Measurements from ENCODE around the gene COX6B1. TPM values are rescaled to one million over a fixed set of nuclear protein-coding genes. Genes with fewer than 3 reads are reported as not detected.

Gene COX6B1
- total and polyA plus RNA-seq, 11 donors = 944 to 4,659 (median 1,351) TPM

DNA sequence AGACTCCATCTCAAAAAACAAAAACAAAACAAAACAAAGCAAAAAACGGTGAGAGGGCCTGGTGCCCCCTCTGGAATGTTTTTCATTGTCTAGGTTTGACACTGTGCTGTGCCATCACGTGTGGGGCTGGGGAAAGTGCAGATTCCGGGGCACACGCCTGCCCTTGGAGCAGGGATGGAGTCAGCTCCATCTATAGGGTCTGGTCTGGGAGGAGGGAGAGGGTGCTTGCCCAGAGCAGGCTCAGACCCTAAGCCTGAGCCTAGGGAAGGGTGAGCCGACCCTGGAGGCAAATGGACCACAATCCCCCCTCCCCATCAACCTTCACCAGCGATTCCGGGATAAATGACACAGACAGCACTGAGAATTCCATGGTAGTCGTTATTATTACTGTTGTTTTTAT, 45.3 kb downstream of the COX6B1 start:
- 13 to 15% (median 14%) methylated on average over 8 of the region's 8 CpGs for WGBS, 4 donors
- TF ChIP-seq, protein P1, sequence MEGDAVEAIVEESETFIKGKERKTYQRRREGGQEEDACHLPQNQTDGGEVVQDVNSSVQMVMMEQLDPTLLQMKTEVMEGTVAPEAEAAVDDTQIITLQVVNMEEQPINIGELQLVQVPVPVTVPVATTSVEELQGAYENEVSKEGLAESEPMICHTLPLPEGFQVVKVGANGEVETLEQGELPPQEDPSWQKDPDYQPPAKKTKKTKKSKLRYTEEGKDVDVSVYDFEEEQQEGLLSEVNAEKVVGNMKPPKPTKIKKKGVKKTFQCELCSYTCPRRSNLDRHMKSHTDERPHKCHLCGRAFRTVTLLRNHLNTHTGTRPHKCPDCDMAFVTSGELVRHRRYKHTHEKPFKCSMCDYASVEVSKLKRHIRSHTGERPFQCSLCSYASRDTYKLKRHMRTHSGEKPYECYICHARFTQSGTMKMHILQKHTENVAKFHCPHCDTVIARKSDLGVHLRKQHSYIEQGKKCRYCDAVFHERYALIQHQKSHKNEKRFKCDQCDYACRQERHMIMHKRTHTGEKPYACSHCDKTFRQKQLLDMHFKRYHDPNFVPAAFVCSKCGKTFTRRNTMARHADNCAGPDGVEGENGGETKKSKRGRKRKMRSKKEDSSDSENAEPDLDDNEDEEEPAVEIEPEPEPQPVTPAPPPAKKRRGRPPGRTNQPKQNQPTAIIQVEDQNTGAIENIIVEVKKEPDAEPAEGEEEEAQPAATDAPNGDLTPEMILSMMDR (IDR thresholded peaks at IDR 0.05) = no peak
- no peak for TF ChIP-seq POLR2A (IDR thresholded peaks at IDR 0.05)
- Histone ChIP-seq H3K27me3 (no peaks in the 10 kb centered on the region), H3K4me1 (peaks cover 0 to 4% (median 0%) of the 10 kb centered on the region in 12 donors), H3K9me3 (no peaks in the 10 kb centered on the region), H3K27ac (no peak overlapping the region), H3K36me3 (no peaks in the 10 kb centered on the region), H3K4me3 (no peak overlapping the region)
- intact Hi-C loops (cut with DNase I) = loop anchor here in 8 of 10 donors (1.0 to 10.0 kb wide), 9 partner anchors 23 to 244 kb away; partner anchors contain the start of gene LRFN3 (in 2 of the 8)
- DNase-seq = no peak
- peak in 1 of 4 donors; percentile 6 for ATAC-seq

DNA sequence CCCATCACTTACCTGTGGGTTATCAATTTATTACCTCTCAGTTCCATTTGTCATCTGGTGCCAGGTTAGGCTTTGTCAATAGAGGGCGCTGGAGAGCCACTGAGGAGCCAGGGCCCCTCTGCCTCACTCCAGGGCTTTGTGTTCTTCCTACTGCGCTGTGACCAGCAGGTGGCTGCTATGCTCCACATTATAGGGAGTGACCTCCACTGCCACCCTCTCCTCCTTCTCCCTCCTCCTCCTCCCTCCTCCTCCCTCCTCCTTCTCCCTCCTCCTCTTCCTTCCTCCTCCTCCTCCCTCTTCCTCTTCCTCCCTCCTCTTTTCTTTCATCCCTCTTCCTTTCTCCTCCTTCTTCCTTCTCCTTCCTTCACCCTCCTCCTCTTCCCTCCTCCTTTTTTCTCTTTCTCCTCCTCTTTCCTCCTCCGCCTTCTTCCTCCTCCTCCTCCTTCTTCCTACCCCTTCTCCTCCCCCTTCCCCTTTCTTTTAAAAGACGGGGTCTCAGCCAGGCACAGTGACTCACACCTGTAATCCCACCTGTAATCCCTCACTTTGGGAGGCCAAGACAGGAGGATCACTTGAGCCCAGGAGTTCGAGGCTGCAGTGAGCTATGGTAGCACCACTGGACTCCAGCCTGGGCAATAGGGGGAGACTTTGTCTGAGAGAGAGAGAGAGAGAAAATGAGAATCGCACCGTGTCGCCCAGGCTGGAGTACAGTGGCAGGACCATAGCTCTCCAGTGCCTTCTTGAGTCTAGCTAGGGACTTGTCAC, 45.9 kb downstream of the COX6B1 start:
- Histone ChIP-seq H3K4me1 (peaks cover 0 to 4% (median 0%) of the 10 kb centered on the region in 12 donors), H3K9me3 (no peaks in the 10 kb centered on the region), H3K27ac (no peak overlapping the region), H3K27me3 (no peaks in the 10 kb centered on the region), H3K4me3 (no peak overlapping the region), H3K36me3 (no peaks in the 10 kb centered on the region)
- intact Hi-C loops (cut with DNase I) = loop anchor here in 9 of 10 donors (1.0 to 10.0 kb wide), 11 partner anchors 22 to 243 kb away; partner anchors contain the start of gene LRFN3 (in 2 of the 9)
- 26 to 34% (median 30%) methylated on average over 8 of the region's 8 CpGs for WGBS, 4 donors
- no peak for TF ChIP-seq POLR2A (IDR thresholded peaks at IDR 0.05)
- TF ChIP-seq, protein P1 (IDR thresholded peaks at IDR 0.05) = peak; percentile 94 to 100 (median 96)
- peak; percentile 98 to 100 (median 100) for ATAC-seq
- peak; percentile 82 to 91 (median 86) for DNase-seq

DNA sequence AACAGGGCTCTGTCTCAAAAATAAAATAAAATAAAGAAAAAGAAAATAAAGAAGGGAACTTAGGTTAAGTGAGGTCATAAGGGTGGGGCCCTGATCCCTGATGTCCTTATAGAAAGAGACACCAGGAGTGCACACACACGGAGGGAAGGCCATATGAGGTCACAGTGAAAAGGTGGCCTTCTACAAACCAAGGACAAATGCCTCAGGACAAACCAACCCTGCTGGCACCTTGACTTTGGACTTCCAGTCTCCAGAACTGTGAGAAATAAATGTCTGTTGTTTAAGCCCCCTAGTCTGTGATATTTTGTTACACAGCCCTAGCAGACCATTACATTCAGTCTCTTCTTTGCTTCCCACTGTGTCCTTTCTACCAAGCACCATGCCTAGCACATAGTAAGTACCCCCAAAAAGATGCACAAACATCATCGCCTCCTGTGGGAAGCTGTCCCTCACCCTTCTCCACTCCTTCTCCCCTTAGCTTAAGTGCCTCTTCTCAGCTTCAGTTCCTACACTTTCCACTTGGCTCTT, 47.8 kb downstream of the COX6B1 start:
- Histone ChIP-seq H3K27ac (no peak overlapping the region), H3K4me3 (no peak overlapping the region), H3K36me3 (no peaks in the 10 kb centered on the region), H3K4me1 (peaks cover 0 to 4% (median 0%) of the 10 kb centered on the region in 12 donors), H3K9me3 (no peaks in the 10 kb centered on the region), H3K27me3 (no peaks in the 10 kb centered on the region)
- WGBS, 4 donors = 75 to 85% (median 81%) methylated on average over 2 of the region's 2 CpGs
- no peak for DNase-seq
- no peak for ATAC-seq
- no peak for TF ChIP-seq POLR2A (IDR thresholded peaks at IDR 0.05)
- TF ChIP-seq, protein P1 (IDR thresholded peaks at IDR 0.05) = no peak
- intact Hi-C loops (cut with DNase I) = loop anchor here in 2 of 10 donors (2.0 to 10.0 kb wide), 3 partner anchors 21 to 239 kb away; partner anchors contain the start of gene LRFN3 (in 1 of the 2)

DNA sequence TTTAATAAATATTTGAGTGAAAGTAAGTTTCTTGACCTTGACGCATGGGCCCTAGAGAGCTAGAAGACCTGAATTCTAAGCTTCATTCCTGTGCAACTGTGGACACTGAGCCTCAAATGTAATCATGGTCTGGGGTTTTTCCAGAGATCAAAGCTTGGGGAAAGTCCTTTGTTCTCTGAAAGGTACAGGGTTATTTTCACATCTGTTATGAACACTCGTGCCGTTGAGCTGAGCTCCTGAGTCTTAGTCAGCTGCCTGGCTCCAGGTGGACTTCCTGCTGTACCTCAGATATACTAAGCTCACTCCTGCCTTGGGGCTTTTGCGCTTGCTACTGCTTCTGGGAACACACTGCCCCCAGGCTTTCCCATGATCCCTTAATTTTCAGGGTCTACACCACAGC, 48.7 kb downstream of the COX6B1 start:
- no peaks in the 10 kb centered on the region for H3K36me3 ChIP-seq
- no peak for ATAC-seq
- TF ChIP-seq POLR2A (IDR thresholded peaks at IDR 0.05) = no peak
- TF ChIP-seq, protein P1 (IDR thresholded peaks at IDR 0.05) = no peak
- 73 to 87% (median 79%) methylated on average over 4 of the region's 4 CpGs for WGBS, 4 donors
- no peaks in the 10 kb centered on the region for H3K27me3 ChIP-seq
- peaks cover 0 to 5% (median 0%) of the 10 kb centered on the region in 12 donors for H3K4me1 ChIP-seq
- intact Hi-C loops (cut with DNase I) = loop anchor here in 1 of 10 donors (10.0 kb wide), 2 partner anchors 128 to 238 kb away; partner anchors contain the start of gene LRFN3
- no peak overlapping the region for H3K27ac ChIP-seq
- DNase-seq = no peak
- no peak overlapping the region for H3K4me3 ChIP-seq
- H3K9me3 ChIP-seq = no peaks in the 10 kb centered on the region

Measured in heart left ventricle (tissue), 16 donors.